ENCODE measurements around the gene ASIC5.

Gene ASIC5

GRCh38 chr4:155846929-155847328, 19.1 kb downstream of the ASIC5 start:
- no peak overlapping the region for H3K4me3 Mint-ChIP-seq
- no peaks in the 10 kb centered on the region for H3K36me3 Mint-ChIP-seq (ENCODE audit: low read depth)
- H3K9me3 Mint-ChIP-seq = peaks cover 35% of the 10 kb centered on the region
- no peaks in the 10 kb centered on the region for H3K4me1 Mint-ChIP-seq
- TF ChIP-seq, protein P1, sequence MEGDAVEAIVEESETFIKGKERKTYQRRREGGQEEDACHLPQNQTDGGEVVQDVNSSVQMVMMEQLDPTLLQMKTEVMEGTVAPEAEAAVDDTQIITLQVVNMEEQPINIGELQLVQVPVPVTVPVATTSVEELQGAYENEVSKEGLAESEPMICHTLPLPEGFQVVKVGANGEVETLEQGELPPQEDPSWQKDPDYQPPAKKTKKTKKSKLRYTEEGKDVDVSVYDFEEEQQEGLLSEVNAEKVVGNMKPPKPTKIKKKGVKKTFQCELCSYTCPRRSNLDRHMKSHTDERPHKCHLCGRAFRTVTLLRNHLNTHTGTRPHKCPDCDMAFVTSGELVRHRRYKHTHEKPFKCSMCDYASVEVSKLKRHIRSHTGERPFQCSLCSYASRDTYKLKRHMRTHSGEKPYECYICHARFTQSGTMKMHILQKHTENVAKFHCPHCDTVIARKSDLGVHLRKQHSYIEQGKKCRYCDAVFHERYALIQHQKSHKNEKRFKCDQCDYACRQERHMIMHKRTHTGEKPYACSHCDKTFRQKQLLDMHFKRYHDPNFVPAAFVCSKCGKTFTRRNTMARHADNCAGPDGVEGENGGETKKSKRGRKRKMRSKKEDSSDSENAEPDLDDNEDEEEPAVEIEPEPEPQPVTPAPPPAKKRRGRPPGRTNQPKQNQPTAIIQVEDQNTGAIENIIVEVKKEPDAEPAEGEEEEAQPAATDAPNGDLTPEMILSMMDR (IDR thresholded peaks at IDR 0.05) = no peak
- H3K27ac Mint-ChIP-seq = no peak overlapping the region
- H3K27me3 Mint-ChIP-seq (ENCODE audit: low read depth, poor library complexity) = no peaks in the 10 kb centered on the region
- no peak for DNase-seq

DNA sequence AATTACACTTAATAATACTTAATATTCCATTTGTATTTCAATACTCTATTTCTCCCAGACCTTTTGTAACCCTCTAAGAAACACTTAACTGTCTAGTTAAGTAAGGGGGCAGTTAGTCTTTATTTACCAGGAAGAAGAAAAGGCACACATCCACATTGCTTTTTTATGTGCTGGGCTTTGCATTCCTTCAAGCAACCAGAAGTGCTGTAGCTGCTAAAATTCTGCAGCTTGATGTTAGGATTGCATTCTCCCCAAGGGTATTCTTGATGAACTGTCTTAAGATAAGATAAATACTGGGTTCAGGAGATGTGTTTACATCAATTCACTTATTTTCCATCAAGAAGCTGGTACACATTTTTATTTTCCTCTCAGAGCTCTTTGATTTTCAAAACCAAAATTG, 24.0 kb downstream of the ASIC5 start:
- Mint-ChIP-seq H3K27ac (no peak overlapping the region), H3K36me3 (ENCODE audit: low read depth) (no peaks in the 10 kb centered on the region), H3K4me3 (no peak overlapping the region), H3K27me3 (ENCODE audit: low read depth, poor library complexity) (peaks cover 2% of the 10 kb centered on the region), H3K4me1 (no peaks in the 10 kb centered on the region), H3K9me3 (peaks cover 14% of the 10 kb centered on the region)
- DNase-seq = no peak
- TF ChIP-seq, protein P1 (IDR thresholded peaks at IDR 0.05) = no peak

DNA sequence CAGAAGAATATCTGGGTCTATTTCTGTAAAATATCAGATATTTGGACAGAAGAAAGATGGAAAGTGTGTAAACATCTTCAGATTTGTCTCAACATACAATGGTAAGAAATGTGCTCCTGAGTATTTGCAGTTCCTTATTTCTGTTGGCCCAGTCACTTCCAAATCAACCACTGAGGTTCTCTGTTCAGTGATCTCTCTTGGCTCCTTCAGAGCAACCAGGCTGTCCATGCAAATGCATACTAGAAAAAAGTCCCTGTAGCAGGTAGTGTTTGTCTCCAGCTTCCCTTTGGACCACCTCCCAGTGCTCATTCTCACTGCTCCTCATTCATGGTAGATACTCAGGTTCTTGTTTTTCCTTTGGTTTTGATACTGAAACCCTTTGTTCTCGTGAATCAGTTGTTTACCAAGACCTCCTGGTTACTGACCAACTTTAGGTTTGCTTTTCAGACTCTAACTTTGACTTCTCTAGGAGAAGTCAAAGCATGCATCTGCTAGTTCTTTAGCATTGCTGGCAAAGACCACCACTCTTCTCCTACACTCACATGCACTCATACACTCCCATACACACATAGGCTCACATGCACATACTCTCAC, 28.8 kb downstream of the ASIC5 start:
- Mint-ChIP-seq H3K4me3 (no peak overlapping the region), H3K36me3 (ENCODE audit: low read depth) (no peaks in the 10 kb centered on the region), H3K27ac (no peak overlapping the region), H3K27me3 (ENCODE audit: low read depth, poor library complexity) (peaks cover 2% of the 10 kb centered on the region), H3K9me3 (peaks cover 5% of the 10 kb centered on the region), H3K4me1 (no peaks in the 10 kb centered on the region)
- TF ChIP-seq, protein P1 (IDR thresholded peaks at IDR 0.05) = no peak
- no peak for DNase-seq

- Mint-ChIP-seq H3K9me3 (peaks cover 3% of the 10 kb centered on the region), H3K36me3 (ENCODE audit: low read depth) (no peaks in the 10 kb centered on the region), H3K27me3 (ENCODE audit: low read depth, poor library complexity) (no peaks in the 10 kb centered on the region), H3K27ac (peak overlapping the region; percentile 29), H3K4me3 (no peak overlapping the region), H3K4me1 (no peaks in the 10 kb centered on the region)
- TF ChIP-seq, protein P1 (IDR thresholded peaks at IDR 0.05) = no peak
- DNase-seq = no peak
Measured at GRCh38 chr4:155832664-155833063, 33.4 kb downstream of the ASIC5 start.

DNA sequence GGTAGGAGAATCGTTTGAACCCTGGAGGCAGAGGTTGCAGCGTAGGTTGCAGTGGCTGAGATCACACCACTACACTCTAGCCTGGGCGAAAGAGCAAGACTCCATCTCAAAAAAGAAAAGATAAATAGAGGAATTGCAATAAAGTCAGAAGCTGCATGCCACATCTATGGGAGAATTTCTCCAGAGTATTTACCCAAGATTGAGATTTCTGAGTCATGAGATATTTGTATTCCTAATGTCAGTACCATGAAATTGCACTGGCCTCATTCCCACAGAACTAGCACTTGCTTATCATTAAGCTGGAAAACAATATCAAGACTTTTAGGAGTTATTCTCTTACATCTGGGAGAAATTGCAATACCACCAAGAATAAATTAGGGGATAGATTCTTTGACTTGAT, 37.4 kb downstream of the ASIC5 start:
- Mint-ChIP-seq H3K27ac (no peak overlapping the region), H3K9me3 (no peaks in the 10 kb centered on the region), H3K4me3 (no peak overlapping the region), H3K36me3 (ENCODE audit: low read depth) (no peaks in the 10 kb centered on the region), H3K27me3 (ENCODE audit: low read depth, poor library complexity) (peaks cover 2% of the 10 kb centered on the region), H3K4me1 (no peaks in the 10 kb centered on the region)
- TF ChIP-seq, protein P1 (IDR thresholded peaks at IDR 0.05) = no peak
- no peak for DNase-seq

DNA sequence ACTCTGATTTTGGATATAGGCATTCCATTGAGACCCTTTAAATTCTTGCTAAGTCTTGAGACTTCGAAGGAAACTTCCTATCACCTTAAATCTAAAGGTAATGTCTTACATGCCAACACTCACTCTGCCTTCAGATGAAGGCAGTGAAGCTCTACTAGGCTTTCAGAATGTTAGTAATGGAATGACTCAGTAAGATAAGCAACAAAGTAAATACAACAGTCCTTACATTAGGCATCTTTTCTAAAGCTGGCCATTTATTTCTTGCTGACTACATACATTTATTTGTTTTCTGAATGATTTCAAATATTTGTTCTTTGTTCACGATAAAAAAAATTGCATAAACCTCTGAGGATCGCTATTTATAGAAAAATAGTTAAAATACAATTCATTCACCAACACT, 43.5 kb downstream of the ASIC5 start:
- H3K4me1 Mint-ChIP-seq = no peaks in the 10 kb centered on the region
- TF ChIP-seq, protein P1 (IDR thresholded peaks at IDR 0.05) = no peak
- peaks cover 2% of the 10 kb centered on the region for H3K27me3 Mint-ChIP-seq (ENCODE audit: low read depth, poor library complexity)
- no peaks in the 10 kb centered on the region for H3K9me3 Mint-ChIP-seq
- H3K27ac Mint-ChIP-seq = no peak overlapping the region
- H3K36me3 Mint-ChIP-seq (ENCODE audit: low read depth) = no peaks in the 10 kb centered on the region
- H3K4me3 Mint-ChIP-seq = no peak overlapping the region
- DNase-seq = no peak
